ENCODE data around the gene GTPBP1.

Gene GTPBP1

DNA sequence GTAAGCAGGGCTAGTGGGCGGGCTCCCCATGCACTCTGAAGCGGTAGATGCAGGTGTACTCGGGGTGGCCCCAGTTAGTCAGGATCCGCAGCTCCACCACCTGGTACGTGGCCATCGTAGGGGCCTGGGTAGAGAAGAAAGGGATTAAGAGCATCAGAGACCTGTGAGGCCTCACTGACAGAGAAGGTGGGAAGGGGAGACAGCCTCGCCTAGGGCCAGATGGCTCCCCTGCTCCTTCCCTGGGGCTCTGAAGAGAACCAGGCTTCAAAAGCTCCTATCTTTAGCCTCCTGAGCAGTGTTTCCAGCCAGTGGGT is 30.5 kb downstream of the GTPBP1 start:
- FAIRE-seq, result no peak
- DNase-seq (ENCODE audit: insufficient read length), result no peak
- TF ChIP-seq TAF1 (IDR thresholded peaks at IDR 0.05; ENCODE audit: borderline replicate concordance, low read depth, low read length) (no peak), POLR2A (IDR thresholded peaks at IDR 0.05; ENCODE audit: low read depth, low read length) (peak; percentile 25; the same call in 1 of the 2 replicates)

- no peak for FAIRE-seq
- DNase-seq (ENCODE audit: insufficient read length), result no peak
Measured at GRCh38 chr22:38737302-38738060, 31.7 kb downstream of the GTPBP1 start.

DNA sequence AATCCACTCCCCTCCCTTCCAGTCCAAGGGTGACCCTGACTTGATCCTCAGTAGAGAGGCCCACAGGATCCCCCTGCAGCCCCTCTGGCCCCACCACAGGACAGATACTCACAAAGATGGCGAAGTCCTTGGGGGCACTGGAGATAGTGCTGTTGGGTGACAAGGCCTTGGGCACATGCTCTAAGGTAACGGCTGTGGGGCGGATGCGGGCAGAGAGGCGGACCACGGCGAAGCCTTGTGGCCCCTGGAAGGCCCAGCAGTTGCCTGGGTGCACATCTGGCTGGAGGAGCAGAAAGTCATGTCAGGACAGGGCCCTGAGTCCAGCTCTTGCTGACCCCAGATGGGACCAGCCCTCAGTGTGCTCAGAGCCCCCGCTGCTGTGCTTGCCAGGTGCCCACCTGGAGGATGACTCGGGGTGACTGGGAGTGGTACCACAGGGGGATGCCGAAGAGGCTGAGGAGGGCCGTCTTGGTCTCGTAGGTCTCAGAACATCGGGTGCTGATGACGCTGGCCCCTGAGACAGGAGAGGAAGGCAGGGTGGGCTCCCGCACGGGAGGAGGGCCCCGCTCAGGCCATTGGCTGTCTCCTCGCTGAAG is 32.8 kb downstream of the GTPBP1 start:
- FAIRE-seq (no peak), DNase-seq (ENCODE audit: insufficient read length) (no peak)
- TF ChIP-seq TAF1 (IDR thresholded peaks at IDR 0.05; ENCODE audit: borderline replicate concordance, low read depth, low read length), result no peak
- TF ChIP-seq POLR2AphosphoS5 (IDR thresholded peaks at IDR 0.05; ENCODE audit: low read depth, low read length), result no peak
- no peak for TF ChIP-seq POLR2A (IDR thresholded peaks at IDR 0.05; ENCODE audit: low read depth, low read length)

More at GRCh38 chr22:38737302-38738060, 31.7 kb downstream of the GTPBP1 start:
- TF ChIP-seq TAF1 (IDR thresholded peaks at IDR 0.05; ENCODE audit: borderline replicate concordance, low read depth, low read length), result no peak
- TF ChIP-seq POLR2AphosphoS5 (IDR thresholded peaks at IDR 0.05; ENCODE audit: low read depth, low read length), result no peak; the same call in none of the 2 replicates
- TF ChIP-seq POLR2A (IDR thresholded peaks at IDR 0.05; ENCODE audit: low read depth, low read length), result peak; percentile 36; the same call in 1 of the 2 replicates

GRCh38 chr22:38739300-38740055 is 33.7 kb downstream of the GTPBP1 start:
- FAIRE-seq, result no peak
- DNase-seq (ENCODE audit: insufficient read length), result no peak
- no peak for TF ChIP-seq POLR2AphosphoS5 (IDR thresholded peaks at IDR 0.05; ENCODE audit: low read depth, low read length)
- TF ChIP-seq TAF1 (IDR thresholded peaks at IDR 0.05; ENCODE audit: borderline replicate concordance, low read depth, low read length), result no peak
- TF ChIP-seq POLR2A (IDR thresholded peaks at IDR 0.05; ENCODE audit: low read depth, low read length), result peak; percentile 45; the same call in 1 of the 2 replicates

GRCh38 chr22:38740116-38740723 is 34.5 kb downstream of the GTPBP1 start:
- DNase-seq (ENCODE audit: insufficient read length) (no peak), FAIRE-seq (no peak)
- TF ChIP-seq POLR2AphosphoS5 (IDR thresholded peaks at IDR 0.05; ENCODE audit: low read depth, low read length) (peak; percentile 51), TAF1 (IDR thresholded peaks at IDR 0.05; ENCODE audit: borderline replicate concordance, low read depth, low read length) (no peak), POLR2A (IDR thresholded peaks at IDR 0.05; ENCODE audit: low read depth, low read length) (no peak)

- TF ChIP-seq POLR2A (IDR thresholded peaks at IDR 0.05; ENCODE audit: low read depth, low read length) (no peak), TAF1 (IDR thresholded peaks at IDR 0.05; ENCODE audit: borderline replicate concordance, low read depth, low read length) (no peak), POLR2AphosphoS5 (IDR thresholded peaks at IDR 0.05; ENCODE audit: low read depth, low read length) (no peak)
- no peak for DNase-seq (ENCODE audit: insufficient read length)
- FAIRE-seq, result no peak
Measured at GRCh38 chr22:38740754-38741153, 35.0 kb downstream of the GTPBP1 start.

DNA sequence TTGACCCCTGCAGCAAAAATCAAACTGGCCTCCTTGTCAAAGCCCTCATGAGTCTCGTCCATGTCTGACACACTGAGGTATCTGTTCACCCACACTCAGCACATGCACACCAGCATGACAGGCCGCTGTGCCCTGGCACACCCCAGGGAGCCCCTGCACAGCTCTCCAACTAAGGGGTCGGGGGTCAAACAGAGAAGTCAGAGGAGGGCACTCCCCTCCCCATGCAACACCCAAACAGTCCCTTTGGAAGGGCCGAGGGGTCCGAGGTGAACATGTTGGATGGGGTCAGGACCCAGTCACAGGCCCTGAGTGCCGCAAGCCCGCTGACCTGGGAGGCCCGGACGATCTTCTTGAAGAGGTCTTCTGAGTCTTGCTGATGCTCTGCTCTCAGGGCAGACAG is 35.4 kb downstream of the GTPBP1 start:
- DNase-seq (ENCODE audit: insufficient read length) (no peak), FAIRE-seq (no peak)
- TF ChIP-seq TAF1 (IDR thresholded peaks at IDR 0.05; ENCODE audit: borderline replicate concordance, low read depth, low read length), result no peak
- no peak; the same call in 1 of the 2 replicates for TF ChIP-seq POLR2A (IDR thresholded peaks at IDR 0.05; ENCODE audit: low read depth, low read length)
- TF ChIP-seq POLR2AphosphoS5 (IDR thresholded peaks at IDR 0.05; ENCODE audit: low read depth, low read length), result no peak

GRCh38 chr22:38741576-38741975 is 35.8 kb downstream of the GTPBP1 start:
- DNase-seq (ENCODE audit: insufficient read length) (no peak), FAIRE-seq (no peak)
- TF ChIP-seq TAF1 (IDR thresholded peaks at IDR 0.05; ENCODE audit: borderline replicate concordance, low read depth, low read length), result no peak
- no peak for TF ChIP-seq POLR2A (IDR thresholded peaks at IDR 0.05; ENCODE audit: low read depth, low read length)
- no peak for TF ChIP-seq POLR2AphosphoS5 (IDR thresholded peaks at IDR 0.05; ENCODE audit: low read depth, low read length)

DNA sequence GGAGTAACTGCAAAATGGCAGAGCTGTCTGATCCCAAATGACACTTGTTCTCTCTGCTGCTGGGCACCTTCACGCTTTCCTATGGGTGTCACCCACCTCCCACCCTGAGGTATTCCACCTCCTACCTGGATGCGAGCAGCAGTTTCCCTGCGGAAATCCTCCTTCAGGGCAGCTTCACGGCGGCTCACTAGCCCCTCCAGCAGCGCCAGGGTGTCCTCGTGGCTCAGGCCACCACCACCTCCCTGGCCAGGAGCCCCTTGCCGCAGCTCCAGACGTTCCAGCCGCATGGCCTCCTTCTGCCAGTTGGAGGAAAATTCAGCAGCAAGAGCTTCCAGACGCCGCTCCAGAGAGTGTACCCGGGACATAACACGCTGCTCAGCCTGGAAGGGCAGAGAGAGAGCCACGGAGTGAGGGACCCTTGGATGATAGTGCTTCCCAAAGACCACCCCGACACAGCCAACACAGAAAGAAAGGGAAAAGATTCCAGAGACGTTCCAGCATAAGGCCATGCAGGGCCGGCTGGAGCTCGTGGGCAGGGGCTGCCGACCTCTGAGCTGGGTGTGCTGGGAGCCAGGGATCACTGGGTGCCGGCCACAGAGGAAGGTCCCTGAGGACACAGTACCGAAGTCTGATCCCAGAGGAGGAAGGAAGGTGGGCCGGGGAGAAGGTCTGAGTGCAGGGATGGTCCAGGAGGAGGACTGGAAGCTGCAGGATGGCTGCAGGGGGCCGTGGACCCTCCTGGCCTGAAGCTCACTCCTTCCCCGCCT is 36.6 kb downstream of the GTPBP1 start:
- no peak for FAIRE-seq
- DNase-seq (ENCODE audit: insufficient read length), result no peak
- no peak for TF ChIP-seq TAF1 (IDR thresholded peaks at IDR 0.05; ENCODE audit: borderline replicate concordance, low read depth, low read length)
- peak; percentile 22 for TF ChIP-seq POLR2AphosphoS5 (IDR thresholded peaks at IDR 0.05; ENCODE audit: low read depth, low read length)

- DNase-seq (ENCODE audit: insufficient read length), result no peak
- FAIRE-seq, result no peak
- no peak for TF ChIP-seq POLR2A (IDR thresholded peaks at IDR 0.05; ENCODE audit: low read depth, low read length)
- no peak; the same call in 1 of the 2 replicates for TF ChIP-seq POLR2AphosphoS5 (IDR thresholded peaks at IDR 0.05; ENCODE audit: low read depth, low read length)
- TF ChIP-seq TAF1 (IDR thresholded peaks at IDR 0.05; ENCODE audit: borderline replicate concordance, low read depth, low read length), result no peak
Measured at GRCh38 chr22:38744981-38745380, 39.2 kb downstream of the GTPBP1 start.

Data from GM12892 (cell line).